Stimulated activated CD4-positive, alpha-beta T cell treated with anti-CD3 and anti-CD28 coated beads, Interleukin-1b, Interleukin-23, amount 100 ng/mL, for 1 hour (primary cell): ENCODE results near the gene TMEM269.
"Not testable (repeated sequence)": the region's sequence is repeated elsewhere in the genome, so short reads cannot be mapped to it uniquely, and the experiment has no call there.

ENCODE experiments used
- DNase-seq, 2 donors: peaks; one replicate each; pipeline ENCODE4 v3.0.0-alpha.2; 2020; ENCODE audit warnings: low read depth in 2 of 2

Gene TMEM269

GRCh38 chr1:42748021-42748420 is 36.8 kb upstream of the TMEM269 start:
- DNase-seq = no peak

GRCh38 chr1:42748461-42749410 is 36.1 kb upstream of the TMEM269 start:
- DNase-seq = no peak

- no peak for DNase-seq
These were observed 34.8 kb upstream of the TMEM269 start for GRCh38 chr1:42750041-42750440.

GRCh38 chr1:42751511-42752070 is 33.2 kb upstream of the TMEM269 start:
- DNase-seq = not testable (repeated sequence)

GRCh38 chr1:42752284-42752683 is 32.5 kb upstream of the TMEM269 start:
- DNase-seq = no peak

DNA sequence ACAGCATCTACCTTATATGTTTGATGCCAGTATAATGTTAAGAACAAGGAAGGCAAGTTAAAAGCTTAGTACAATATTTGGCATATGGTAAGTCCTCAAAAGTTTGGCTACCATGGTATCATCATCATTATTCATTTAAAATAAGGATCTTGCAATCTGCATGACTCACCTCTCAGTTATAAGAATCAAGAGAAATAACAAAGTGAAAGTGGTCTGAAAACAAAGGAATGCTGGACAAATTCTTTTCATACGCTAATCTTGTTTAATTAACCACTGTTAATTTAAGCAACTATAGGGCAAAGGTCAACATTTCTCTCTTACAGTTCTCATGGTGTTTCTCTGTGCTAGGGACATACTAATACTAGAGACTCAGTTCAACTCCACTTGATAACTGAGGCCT is 31.7 kb upstream of the TMEM269 start:
- no peak for DNase-seq

DNA sequence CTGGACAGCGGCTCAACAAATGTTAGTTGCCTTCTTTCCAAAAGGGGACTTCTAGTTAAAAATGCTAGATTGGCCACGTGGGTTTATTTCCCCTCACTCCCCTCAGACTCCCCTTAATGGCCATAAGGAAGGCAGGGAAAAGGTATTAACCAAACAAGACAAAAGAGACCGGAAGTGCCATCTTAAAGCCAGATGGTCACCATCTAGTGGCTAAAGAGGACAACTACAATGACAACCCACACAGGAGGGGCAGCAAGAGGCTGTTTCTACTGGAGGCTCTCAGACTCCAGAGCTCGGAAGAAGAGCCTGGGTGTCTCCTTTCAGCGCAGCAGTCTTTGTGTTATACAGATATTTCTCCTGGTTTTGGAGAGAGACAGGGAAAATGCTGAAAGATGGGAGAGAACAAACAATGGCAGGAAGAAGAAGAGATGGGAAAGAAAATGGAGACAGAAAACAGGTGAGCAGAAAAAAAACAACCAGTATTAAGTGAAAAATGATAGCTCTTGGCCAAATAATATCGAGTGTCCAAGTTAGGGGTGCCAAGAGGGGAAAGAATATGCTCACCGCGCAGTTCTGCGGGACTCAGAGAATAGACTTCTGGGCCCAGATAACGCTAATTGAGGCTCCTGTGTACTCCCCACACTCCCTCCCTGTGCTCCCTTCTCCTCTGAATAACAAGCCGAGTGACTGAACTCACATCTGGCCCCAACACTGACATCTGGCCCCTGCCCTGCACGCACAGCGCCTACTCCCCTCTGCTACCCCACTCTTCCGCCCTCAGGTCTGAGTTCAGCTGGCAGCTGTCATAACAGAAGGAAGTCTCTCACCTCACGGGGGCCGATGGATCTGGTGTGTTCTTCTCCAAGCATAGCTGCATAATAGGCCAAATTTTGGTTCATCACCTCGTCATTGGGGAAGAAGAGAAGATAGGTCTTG is 27.6 kb upstream of the TMEM269 start:
- DNase-seq = no peak

- DNase-seq = no peak
These were observed 26.9 kb upstream of the TMEM269 start for GRCh38 chr1:42757892-42758275.

DNA sequence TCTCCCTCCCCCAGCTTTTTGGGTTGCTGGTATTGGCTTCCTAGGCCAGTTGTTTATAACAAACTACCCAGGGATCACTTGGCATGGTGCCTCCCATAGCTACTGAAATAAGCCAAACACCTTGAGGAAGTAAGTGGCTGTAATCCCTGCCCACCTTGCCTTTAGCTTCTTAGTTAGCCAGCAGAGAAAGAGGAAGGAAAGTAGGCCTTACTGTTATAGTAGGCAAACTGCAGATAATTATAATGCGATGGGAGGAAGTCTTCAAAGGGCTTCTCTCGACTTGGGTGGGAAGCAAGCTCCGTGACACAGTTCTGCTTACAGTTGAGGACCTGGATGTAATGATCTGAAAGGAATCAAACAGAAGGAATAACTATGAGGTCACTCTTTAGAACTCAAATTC is 26.1 kb upstream of the TMEM269 start:
- DNase-seq = no peak

DNA sequence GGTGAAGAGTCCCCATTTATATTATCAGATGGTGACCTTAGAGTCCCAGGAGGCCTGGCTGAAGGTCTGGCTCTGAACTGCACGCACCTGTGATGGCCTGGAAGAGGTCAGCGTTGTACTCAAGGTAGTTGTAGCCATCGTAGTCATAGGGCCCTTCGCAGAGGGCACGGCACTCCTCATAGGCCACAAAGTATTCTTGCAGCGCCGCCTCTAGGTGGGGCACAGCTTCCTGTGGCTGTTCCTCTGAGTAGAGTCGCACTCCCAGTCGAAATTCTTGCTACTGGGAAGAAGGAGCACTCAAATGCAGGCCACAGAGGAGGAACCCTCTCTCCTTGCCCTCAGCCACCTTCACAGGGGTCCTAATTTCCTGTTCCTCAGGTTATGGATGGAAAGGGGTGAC is 25.7 kb upstream of the TMEM269 start:
- no peak for DNase-seq

DNA sequence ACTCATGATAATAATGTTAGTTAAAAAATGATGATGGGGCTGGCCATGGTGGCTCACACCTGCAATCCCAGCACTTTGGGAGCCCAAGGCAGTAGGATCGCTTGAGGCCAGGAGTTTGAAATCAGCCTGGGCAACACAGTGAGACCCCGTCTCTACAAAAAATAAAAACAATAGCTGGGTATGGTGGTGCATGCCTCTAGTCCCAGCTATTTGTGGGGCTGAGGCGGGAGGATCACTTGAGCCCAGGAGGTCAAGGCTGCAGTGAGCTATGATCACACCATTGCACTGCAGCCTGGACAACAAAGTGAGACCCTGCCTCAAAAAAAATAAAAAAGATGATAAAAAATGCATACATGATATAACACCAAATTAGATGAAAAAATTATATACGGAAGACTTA is 23.2 kb upstream of the TMEM269 start:
- no peak for DNase-seq

- no peak for DNase-seq
These were observed 22.5 kb upstream of the TMEM269 start for GRCh38 chr1:42762269-42762668.

- DNase-seq = no peak
These were observed 19.5 kb upstream of the TMEM269 start for GRCh38 chr1:42765269-42765668.

DNA sequence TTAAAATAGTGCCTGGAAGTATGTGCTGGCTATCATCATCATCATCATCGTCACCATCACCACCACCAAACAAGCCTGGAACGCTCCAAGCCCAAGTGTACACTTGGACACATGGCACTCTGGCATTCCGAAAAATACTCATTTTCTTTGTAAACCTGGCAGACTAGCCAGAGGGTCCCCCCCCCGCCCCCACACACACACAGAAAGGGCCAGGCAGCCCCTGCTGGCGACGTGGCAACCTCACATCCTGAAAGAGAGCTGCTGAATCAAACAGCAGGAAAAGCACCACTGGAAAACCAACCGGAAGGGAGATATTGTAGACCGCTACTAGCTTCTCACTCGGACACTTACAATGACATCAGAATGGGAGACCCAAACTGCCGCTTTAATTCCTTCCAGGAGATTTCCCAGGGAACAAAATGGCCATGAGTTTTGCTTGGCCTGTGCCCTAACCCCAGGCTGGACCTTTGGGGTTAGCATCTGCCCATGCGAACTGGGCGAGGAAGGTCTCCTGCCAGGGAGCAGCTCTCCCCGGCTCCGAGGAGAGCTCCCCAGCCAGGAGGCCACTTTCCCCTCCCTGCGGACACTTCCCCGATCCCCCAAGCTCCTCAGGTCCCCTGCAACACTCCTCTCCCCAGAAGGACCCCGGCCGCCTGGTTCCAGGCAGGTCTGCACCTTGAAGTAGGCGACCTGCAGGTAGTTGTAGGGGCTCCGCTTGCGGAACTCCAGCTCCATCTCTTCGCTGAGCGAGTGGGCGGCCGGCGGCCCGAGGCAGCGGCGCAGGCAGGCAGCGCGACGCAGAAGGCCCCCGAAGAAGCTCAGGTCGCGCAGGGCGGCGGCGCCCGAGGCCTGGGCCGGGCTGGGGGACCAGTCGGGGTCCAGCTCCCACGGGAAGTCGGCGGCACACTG is 18.7 kb upstream of the TMEM269 start:
- DNase-seq = peak in 1 of 2 donors; percentile 25

DNA sequence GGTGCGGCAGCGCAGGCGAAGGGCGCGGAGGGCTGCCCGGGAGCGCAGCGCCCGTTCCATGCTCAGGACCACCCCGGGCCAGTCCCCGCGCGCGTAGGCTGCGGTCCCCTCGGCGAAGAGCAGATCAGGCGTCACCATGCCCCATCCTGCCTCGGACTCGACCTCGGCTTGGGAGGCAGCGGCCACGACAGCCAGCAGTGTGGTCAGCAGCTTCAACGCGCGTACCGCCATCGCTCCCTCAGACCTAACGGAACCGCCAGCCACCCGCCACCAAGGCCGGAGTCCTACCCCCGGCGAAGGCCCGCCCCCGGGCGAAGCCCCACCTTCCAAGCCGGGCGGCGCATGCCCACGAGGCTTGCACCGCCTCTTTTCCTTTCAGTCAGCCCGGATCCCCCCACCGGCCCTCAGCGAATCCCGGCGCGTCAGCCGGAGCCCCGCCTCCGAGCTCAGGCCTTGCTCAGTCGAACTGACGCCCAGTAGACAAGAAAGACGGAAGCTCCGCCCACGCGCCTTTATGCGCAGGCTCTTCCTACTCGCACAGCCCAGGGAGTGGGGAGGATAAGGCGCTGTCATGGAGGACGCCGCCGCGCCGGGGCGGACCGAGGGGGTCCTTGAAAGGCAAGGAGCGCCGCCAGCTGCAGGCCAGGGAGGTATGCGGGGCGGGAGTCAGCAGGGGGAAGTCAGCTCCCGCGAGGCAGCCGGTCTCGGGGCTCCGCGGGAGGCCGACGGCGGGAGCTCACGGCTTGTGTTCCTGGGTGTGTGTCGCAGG is 17.9 kb upstream of the TMEM269 start, which contains the start of the genes C1orf50 and P3H1:
C1orf50 (plus strand) TSS at position 509 of the 769 bp plus-strand sequence; CDS start at position 572, 63 bp downstream.
P3H1 (minus strand) TSS at position 288 of the 769 bp plus-strand sequence; CDS start at position 231, 57 bp downstream.
- DNase-seq = peak; percentile 97 to 99

- DNase-seq = no peak
These were observed 17.2 kb upstream of the TMEM269 start for GRCh38 chr1:42767510-42768000.

DNA sequence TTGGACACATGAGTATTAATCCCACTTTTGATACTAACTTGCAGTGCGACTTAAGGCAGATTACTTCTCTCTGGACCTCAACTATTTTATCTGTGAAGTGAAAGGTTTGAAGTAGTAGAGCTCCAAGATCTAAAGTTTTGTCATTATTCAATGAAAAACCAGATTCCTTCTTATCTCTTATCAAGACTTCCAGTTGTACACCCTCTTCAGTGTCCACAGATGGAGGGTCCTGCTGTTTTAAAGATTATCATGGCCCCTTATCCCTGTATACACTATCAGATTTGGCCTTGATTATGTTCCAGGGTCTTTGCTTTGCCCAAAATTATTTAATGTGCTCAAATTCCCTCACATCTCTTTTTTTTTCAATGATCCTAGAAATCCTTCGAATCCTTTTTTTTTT is 16.6 kb upstream of the TMEM269 start:
- no peak for DNase-seq

- DNase-seq = no peak
These were observed 15.0 kb upstream of the TMEM269 start for GRCh38 chr1:42769811-42770210.

GRCh38 chr1:42773420-42773819 is 11.4 kb upstream of the TMEM269 start:
- no peak for DNase-seq
